GM21390 (cell line): Measurements from ENCODE around the gene LGALS9.
"Not testable (repeated sequence)": the region's sequence is repeated elsewhere in the genome, so short reads cannot be mapped to it uniquely, and the experiment has no call there.

Source experiments
- ATAC-seq: cut with Tn5 transposase; IDR thresholded peaks from one replicate; pipeline ENCODE4 v1.9.1; 2021; ENCODE audit not compliant: unreplicated experiment

LGALS9 gene

DNA sequence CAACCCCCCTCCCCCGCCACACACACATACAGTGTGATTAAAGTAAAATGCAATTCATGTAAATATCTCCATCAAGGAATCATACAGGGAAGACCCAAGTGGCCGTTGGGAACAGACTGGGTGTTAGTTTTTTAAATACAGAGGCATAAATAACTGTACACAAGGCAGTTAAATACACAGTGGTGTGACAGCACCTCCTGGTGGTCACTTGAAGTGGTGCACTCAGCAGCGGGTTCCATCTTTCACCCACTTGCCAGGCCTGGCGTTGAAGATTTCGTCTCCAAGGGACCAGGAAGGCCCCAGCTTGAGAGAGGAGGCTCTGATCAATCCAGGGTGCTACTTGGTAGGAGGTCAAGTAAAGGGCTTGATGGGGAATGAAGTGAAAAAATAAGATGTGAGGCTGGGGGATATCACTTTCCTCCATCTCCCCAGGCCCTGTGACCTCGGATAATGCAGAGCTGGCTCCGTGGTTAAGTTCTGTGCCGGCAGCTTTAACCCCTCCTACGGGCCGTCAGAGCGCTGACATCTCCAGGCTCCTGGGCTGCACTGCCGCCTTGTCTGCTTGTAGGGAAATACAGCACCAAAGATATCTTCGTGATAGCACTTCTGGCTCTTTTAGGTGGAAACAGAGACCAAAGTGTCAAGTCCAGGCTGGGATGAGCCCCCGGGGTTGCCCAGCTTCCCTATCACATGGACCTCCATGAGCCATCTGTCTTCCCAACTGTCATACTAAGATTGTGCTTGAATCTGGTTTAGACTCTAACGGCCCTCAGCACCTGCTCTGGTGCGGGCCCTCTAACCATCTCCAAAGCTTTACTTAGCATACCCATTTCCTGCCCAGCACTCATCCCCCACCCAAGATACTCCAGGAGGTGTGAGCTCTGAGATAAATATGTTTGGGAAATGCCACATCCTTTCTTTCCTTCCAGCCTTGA lies 20.7 kb downstream of the LGALS9 start:
- no peak for ATAC-seq

DNA sequence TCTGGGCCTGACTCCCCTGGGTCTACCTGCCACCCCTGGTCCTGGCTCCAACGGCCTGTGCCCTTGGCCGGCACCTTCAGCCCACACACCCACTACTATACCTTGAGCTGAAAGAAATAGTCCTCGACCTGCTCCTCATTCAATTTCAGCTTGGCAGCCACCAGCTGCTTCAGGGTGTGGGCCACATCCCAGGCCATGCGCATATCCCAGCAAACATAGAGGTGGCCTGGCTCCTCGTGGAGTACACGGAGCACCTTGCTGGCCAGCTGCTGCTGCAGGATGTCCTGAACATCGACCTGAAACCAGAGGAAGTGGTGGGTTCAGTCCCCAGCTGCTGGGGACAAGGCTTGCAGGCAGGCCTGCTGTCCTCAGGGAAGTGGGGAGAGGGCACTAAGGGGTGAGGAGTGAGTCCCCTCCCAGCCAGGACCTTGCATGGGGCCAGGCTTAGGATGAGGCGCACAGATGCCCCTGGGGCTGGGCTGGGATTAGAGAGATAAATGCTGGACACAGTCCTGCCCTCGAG lies 22.5 kb downstream of the LGALS9 start:
- ATAC-seq = not testable (repeated sequence)

DNA sequence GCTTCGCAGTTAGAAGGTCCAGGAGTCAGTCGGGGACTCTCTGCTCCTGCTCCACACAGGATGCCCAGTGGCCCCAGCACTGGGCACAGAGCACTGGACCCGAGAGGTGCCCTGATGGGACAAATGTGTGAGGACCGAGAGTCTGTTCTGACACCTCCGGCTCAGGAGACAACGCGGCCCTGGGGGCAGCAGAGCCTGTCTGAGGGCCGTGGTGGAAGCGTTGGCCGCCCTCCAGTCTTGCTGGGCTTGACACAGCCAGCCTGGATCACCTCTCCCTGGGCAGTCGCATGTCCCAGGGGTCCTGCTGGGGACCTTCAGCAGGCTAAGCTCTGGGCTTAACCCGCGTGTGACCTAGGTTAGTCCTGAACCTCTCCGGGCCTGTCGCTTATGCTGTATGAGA lies 23.1 kb downstream of the LGALS9 start:
- ATAC-seq = no peak

DNA sequence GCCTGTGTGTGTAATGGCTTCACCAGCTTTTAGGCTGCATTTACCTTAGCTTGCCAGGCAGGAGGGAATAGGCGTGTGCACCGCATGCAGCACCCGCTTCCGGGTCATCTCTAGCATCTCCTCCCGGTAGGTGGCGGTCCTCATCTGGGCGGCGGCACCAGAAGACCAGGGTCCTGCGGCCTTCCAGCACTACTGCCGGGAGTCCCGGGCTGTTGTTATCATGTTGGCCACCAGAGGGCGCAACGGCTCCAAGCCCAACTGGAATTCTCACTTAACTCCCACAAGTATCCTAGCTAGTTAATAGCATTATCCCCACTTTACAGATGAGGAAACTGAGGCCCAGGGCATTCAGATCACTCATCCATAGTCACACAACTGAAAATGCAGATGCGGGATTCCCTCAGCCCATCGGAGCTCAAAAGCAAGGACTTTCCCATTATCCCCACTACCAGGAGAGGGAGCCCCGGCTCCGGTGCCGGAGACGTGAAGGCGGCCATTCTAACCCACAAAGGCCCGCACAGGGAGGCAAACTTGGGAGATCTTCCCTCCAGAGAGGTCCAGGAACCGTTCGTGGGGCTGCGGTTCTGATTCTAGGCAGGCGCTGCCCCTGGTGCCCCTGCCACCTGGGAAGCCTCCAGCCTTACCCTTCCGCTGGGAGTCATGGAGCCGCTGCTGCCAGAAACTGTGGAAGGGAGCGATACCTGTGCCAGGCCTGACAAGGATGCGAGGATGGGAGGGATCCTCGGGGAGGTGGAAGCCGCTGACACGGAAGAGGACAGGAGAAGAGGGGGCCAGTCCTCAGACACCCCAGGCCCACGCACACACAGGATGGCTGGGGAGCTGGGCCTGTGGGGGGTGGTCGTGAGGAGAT lies 23.9 kb downstream of the LGALS9 start:
- peak; percentile 66 for ATAC-seq

DNA sequence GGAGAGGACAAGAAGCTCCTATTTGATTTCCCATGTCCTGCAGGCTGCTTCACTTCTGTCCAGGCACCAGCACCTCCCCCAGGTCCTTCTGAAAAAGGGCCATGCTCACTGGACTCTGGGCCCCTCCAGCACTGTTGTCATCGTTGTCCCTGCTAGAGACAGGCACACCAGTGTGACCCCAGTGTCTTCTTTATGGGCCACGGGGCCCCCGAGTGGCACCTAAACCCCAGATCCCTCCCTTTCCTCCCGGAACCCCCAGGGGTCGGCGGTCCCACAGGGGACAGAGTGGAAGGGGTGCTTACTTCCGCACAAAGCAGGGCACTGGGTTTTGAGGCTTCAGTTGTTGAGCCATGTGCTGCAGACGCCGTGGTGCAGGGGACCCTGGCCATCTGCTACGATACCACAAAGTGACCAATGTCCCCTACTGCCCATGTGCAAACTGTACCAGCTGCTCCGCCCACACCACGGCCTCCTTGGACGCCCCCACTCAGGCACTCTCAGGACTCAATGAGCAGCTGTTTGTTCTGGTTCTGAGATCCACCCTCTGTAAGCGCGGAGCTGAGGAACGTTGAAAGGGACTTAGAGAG lies 24.6 kb downstream of the LGALS9 start:
- not testable (repeated sequence) for ATAC-seq

DNA sequence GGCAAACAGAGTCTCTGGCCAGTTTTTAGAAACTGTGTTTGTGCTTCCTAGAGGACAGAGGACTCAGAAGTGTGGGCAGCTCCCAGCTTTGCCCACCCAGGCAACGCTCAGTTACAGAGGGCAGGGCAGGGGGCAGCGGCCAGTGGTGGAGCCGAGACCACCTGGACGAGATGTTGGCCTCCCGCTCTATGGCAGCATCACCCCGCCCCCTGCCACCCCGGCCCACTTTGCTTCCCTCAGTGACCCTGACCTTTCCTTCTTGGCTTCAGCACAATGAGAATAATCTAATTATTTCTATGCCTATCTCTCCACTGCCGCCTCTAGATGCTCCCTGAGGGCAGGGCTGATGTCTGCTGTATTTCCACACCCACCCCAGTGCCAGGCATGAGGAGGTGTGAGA lies 25.6 kb downstream of the LGALS9 start:
- not testable (repeated sequence) for ATAC-seq

DNA sequence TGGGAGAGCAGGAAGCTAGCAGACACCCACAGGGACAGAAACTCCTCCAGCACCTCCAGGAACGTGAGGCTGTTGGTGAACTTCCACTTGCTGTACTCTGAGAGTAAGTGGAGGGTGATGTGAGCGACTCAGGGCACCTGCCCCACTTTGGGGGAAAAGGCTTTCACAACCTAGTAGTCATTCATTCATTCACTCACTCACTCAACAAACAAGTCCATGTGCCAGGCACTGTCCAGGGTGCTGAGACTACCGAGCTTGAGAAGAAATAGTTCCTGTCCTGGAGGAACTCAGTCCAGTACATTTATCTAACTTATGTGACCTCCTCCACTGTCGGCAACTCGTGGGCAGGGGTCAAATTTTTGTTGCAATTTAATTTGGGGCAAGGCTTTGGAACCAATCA lies 26.6 kb downstream of the LGALS9 start:
- ATAC-seq = no peak

DNA sequence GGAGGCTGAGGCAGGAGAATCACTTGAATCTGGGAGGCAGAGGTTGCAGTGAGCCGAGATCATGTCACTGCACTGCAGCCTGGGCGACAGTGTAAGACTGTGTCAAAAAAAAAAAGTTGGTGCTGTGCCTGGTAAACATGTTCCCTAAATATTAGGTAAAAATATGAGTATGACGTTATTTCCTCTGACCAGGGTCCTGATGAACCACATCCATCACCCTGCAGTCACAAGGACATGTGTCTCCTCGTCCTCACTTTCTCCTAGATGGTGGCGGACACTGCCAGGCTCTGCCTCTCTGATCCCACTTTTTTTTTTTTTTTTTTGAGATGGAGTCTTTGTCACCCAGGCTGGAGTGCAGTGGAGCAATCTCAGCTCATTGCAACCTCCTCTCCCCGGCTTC lies 28.7 kb downstream of the LGALS9 start:
- no peak for ATAC-seq

DNA sequence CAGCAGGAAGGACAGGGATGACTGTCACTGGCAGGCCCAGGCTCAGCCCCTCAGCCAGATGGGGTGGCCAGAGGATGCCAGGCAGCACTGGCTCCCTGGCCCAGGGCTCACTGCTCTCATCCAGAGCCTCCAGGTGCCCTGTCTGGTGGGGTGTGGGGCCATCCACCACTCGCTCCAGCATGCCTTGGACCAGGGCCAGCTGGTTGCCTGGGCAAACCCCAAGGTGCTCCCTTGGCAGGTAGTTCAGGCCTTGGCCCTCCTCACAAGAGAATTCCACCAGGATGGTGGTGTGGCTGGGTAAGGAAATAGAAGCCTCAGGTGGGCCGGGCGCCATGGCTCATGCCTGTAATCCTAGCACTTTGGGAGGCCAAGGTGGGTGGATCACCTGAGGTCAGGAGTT lies 29.4 kb downstream of the LGALS9 start:
- no peak for ATAC-seq

DNA sequence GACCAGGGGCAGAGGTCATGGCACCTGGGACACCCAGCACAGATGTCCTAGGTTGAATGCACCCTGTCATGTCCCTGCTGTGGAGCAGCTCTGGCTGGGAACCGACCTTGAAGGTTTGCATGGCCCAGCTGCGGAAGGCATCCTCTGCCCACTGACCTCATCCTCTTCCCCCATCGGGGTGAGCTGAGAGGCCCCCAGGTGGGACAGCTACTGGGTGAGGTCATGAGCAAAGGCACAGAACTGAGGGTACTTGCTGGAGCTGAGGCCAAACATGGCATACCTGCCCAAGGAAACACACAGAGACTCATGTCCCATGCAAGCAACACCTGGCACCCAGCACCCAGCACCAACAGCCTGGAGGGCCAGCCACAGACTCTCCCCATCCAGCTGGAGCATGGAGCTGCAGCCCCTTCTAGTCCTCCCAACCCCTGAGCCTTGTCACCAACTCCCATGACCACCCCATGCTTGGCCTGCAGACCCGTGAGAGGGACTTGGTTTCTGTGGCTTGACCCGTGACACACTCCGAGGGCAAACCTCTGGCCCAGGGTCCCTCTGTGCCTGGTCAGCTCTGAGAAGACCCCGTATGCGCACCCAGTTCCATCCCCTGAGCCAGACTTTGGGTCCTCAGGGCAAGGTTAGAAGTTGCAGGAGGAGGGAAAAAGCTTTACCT lies 33.1 kb downstream of the LGALS9 start:
- ATAC-seq = no peak

DNA sequence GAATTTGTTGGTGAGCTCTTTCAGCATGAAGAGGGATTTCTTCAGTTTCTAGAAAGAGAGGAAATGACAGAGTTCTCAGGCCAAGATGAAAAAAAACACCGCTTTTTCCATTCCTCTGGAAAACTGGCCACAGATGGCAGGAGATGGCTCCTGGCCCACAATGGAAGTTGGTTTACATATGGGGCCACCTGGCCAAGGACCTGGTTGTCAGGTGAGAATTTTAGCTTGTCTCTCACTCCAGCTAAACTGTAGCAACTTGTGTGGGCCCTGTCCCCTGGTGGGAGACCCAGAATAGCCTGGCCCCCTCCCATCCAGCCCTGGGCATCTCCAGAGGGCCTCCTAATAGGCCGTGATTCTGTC lies 33.6 kb downstream of the LGALS9 start:
- ATAC-seq = no peak

DNA sequence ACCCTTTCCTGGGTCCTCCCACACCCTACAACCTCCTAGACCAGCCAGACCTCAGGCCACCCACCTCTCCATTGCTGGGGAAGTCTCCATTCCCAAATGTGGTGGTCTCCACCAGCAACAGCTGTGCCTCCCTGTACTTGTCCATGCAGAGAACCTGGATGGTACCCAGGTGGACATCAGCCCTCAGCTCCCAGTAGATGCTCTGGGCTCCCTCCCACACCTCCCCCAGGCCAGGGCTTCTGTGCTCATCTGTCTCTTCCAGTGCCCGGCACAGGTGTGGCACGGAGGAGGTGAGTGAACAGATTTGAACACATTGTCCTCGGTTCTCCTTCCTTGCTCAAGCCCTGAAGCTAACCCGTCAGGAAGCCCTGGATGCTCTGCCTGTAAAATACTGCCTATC lies 34.6 kb downstream of the LGALS9 start:
- ATAC-seq = no peak

DNA sequence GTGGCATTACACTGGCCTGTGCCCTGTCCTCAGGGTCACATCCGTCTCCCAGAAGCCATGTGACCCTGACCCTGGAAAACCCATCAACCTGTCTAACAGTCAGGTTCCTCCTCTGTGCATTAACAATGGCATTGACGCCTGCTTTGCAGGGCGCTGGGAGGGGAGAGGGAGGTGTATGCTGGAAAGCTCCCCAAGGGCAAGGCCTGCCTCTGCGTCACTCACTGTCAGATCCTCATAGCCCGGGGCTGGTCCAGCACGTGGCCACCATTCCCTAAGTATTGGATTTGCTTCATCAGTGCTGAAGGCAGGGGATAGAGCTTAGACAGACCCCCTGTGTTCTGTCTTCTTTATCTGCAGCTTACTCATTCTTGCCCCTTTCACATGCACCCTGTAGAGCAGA lies 35.3 kb downstream of the LGALS9 start:
- not testable (repeated sequence) for ATAC-seq

DNA sequence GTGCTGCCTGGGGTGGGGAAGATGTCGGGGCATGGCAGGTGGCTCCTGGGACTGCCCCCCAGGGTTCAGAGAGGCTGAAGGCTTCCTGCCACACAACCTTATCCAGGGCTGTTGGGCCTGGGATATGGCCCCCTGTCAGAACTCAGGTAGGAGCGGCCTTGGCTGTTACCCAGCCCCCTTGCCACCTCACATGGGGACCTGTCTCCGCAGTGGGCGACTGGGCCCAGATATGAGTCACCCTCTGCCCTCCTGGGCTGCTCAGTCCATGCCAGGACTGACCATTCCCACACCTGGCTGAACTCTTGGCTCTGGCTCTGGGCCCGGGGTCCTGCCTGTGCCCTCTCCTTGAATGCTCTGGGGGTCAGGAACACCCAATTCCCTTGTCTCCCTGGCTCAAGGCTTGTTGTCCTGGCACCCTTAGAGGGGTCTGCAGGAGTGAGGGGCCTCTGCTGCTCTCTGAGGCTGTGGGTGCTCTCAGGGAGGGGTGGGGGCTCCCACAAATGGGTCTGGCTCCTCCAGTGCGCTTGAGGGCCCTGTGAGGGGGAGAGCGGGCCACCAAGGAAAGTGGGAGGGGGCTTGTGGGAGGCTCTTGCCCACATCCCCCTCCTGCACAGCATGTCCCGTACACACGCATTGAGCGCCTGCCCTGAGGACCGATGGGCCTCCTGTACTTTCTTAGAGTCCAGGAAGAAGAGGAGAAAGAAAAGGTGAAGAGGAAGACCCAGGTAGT lies 36.0 kb downstream of the LGALS9 start:
- ATAC-seq = no peak

DNA sequence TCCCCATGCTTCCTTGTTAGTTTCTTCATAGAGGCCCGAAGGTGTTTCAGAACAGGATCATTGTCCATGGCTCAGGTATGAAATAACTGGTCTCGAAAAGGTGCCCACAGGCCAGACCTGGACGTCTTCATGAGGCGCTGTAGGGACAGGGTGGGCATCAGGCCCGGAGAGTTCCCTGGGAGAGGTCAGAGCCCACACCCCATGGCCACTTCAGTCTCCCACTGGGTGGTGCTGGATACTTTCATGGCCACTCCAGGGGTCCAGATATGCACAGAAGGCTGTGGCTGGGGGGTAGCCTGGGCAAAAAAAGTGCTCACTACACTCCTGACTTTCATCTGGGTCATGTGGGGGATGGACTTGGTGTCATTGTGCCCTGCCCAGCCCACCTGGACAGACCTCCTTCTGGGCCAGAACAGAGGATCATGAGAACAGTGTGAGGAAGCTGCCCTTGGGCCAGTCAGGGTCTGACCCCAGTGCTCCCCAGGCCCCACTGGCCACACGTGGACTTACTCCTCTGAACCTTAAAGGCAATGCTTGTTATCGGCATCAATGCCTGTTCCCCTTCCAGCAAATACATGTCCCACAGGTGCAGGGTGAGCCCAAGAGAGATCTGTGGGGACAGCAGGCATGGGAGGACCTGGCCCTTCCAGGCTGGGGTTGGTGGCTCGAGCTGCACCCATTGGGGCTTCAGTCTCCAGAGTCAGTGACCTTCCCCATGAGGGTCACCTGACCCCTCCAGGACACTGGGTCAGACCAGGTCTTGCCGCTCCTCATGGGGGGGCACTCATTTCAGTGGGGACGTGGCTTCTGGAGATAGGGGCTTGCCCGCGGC lies 36.9 kb downstream of the LGALS9 start:
- ATAC-seq = no peak

DNA sequence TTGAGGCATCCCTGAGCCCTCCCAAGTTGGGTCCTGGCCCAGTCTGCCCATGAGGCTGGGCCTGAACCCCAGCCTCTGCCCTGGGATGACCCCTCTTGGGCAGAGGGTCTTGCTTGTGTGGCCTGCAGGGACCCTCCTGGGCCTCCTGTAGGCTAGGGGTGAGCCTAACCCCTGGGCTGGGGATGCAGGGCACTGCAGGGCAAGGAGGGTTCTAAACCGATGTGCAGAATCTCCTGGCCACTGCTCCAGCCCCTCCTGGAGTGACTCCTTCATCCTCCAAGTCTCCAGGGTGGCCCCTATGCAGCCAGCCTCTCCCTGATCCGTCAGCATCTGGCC lies 37.5 kb downstream of the LGALS9 start:
- no peak for ATAC-seq

DNA sequence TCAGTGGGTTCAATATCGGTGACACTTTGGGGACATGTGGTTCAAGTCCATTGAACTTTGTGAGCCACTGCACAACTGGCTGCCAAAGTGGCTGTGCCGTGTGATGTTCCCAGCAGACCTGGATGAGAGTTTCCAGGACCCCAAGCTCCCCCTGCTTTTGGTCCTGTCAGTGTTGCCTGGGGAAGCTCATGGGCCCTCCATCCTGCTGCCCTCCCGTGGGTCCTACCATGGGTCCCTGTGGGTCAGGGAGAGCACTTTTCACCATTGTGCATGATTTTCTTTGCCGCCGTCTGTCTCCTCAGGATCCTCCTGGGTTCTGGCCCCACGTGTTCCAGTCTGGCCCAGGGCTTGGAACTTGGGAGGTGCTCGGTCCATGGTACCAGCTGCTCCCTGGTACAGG lies 38.1 kb downstream of the LGALS9 start:
- no peak for ATAC-seq

DNA sequence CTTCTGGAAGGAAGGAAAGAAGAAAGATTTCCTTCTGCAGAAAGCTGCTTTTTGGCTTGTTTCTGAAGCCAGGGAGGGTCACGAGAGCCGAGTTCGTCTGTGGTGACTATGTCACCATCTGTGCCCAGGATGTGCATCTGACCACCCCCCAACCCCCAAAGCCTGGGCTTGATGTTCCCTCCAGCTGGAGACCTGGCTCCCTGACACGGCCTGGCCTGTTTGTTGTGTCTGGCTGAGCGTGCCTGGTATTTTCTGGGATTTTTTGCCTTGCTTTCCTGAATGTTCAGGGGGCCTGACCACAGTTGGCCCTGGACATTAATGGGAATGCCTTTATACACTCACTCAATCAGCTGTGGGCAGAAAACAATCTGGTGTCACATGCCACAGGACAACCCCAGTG lies 38.9 kb downstream of the LGALS9 start:
- no peak for ATAC-seq

DNA sequence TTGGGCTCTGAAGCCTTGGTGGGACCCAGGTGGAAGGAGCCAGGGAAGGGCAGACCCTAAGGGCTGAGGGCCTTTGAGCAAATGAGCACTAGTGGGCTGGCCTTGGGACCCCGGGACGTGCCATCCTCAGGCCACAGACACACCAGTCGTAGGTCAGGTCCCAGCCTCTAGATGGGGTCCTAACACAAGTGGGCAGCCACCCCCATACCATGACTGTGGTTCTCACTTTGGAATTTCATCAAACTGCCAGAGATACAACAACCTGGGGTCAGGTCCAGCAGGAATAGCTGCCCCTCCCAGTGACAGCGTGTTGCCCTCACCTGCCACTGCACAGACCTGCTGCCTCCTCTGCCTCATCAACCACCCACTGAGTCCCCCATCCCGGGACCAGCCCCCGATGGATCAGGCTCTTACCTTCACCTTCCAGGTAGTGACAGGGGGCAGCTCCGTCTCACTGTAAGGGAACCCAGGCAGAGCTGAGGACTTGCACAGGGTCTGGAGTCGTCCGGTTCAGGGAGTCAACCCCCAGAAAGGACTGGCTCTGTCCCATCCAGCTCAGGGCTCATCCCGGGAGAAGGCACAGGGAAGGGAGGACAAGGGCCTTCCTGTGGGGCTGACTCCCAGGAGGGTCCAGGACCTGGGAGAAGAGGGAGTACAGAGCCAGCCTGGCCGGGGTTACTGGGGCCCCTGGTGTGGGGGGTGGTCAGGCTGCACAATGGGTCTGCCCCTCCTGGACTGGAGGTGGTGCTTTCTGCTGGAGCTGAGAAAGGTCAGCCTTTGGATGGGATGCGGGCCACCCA lies 40.0 kb downstream of the LGALS9 start:
- ATAC-seq = no peak
